SKM-1 (cell line): ENCODE data around the gene FBXO4.
"Not testable (repeated sequence)": the region's sequence is repeated elsewhere in the genome, so short reads cannot be mapped to it uniquely, and the experiment has no call there.

Source experiments
- DNase-seq: peaks from one replicate; lab custom pipeline; 2025; ENCODE audit not compliant: unreplicated experiment; lab: John Stamatoyannopoulos, UW

FBXO4 gene

DNA sequence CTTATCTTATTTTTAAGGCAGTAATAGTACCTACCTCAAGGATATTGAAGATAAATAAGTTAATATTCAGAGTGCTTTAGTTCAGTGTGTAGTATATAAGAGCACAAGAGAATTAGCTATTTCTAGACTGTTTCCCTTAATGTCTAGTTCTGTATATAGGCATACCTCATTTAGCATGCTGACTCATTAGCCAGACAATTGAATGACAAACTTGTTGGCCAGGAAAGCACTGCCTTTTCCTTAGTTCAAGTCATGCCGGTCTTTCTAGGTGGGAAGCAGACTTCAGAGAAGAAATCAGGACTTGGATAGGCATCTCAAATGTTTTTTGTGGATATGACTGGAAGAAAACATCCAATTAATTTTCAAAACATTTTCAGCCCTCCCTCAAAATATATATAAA lies 3.2 kb upstream of the FBXO4 start:
- no peak for DNase-seq

DNA sequence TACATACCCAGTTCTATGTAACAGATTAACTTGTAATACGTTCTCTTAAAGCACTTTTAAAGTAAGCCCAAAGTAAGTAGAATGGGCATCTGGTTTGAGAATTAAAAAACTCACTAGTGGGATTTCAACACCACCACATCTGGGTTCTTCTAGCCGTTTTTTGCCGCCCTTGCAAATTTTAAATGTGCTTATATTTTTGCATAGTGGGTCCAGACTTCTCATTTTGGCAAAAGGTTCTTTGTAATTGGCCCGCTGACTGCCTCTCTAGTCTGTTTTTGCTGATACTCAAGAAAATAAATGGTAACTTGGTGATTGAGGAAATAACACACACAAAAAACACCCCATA lies 582 bp upstream of the FBXO4 start:
- no peak for DNase-seq

DNA sequence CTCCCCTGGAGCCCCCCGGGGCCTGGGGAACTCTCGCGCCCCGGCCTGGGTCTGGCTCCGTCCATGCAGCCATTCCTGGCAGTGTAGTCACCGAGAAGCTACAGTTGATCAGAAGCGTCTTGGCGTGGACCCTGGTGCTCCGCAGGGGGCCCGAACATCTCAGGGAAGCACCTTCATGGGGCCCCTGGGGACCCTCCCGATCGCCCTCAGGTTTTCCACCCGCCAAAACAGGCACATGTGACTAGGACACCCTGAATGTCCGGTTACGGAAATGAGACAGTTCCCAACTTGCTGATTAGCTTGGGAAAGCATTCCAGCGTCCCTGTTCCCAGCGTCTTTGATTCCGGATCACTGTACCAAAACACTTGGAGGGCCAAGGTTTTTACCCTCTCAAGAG lies 472 bp downstream of the FBXO4 start:
- peak; percentile 2 for DNase-seq

DNA sequence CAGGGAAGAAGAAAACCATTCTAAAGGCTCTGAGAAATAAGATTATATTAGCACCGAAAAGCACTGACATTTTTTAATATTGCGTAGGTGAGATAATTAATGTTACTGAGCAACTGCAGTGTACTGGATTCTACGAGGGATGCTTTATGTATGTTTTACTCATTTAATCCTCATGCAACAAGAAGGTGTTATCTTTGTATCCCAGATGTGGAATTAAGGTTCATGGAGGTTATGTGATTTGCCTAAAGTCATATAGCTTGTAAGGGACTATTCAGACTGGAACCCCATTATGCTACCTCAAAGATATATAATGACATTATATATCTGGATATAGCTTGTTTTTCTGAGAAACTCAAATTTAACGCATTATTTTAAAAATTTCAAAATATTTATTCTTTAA lies 2.5 kb downstream of the FBXO4 start:
- DNase-seq = no peak

DNA sequence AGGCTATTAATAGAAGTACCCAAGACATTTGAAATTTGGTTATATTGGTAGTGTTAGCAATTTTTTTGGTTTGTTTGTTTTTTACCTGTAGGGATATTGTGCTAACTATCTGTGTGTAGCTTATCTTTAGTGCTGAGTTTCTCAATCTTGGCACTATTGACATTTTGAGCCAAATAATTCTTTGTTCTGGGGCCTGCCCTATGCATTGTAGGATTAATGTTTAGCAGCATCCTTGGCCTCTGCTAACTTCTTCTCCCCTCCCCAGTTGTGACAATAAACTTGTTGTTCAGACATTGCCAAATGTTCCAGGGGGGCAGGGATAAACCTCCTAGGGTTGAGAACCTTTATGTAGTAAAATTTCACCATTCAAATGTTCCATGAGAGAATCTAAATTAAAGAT lies 4.0 kb downstream of the FBXO4 start:
- DNase-seq = no peak

DNA sequence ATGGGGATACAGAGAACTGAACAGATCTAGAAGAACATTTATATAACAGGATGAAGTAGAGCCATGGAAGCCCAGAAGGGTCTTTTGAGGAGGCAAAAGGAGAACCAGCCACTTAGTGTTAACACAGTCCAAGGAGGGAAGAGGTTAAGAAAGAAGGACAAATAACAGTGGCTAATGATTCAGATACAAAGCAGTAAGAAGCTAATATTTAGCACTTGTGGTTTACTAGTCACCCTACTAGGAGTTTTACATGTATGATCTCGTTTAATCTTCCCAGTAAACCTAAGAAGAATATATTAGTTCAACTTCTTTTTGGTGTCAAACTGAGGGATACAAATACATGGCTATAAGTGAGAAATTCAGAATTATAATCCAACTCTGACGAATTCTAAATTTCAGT lies 7.7 kb downstream of the FBXO4 start:
- DNase-seq = no peak

DNA sequence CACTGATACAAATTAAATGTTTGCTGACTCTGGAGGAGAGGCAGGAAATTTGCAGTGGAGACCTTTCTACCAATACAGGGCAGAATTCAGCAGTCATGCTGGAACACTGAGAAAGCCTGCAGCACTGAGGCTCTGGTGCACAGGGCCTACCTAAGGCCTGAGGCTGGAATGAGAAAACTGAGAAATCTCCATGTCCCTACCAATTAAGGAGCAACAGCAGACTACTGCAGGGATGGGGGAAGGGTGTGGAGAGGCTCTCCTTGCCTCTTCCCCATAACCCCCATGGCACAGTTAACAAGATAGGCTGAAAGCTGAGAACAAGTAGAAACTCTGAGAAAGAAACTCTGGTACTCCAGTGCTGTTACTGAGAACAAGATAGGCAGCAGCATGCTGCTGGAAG lies 10.5 kb downstream of the FBXO4 start:
- no peak for DNase-seq

DNA sequence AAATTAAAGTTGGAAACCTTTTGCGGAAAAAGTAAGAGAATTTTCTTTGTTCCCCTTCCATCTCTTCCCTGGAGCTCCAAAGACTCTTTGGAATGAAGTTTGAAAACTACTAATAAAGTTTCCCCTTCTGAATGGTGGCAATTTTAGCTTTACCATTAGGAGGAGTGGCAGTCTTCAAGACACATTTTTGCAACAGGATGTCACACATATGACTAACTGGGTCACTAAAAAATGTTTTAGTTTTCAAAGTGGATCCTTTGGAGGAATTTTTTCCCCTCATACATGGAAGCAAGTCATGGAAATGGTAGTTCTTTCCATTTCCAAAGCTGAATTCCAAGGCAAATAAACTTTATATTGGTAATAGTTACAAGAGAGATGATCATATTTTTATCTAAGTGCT lies 15.6 kb downstream of the FBXO4 start:
- no peak for DNase-seq

DNA sequence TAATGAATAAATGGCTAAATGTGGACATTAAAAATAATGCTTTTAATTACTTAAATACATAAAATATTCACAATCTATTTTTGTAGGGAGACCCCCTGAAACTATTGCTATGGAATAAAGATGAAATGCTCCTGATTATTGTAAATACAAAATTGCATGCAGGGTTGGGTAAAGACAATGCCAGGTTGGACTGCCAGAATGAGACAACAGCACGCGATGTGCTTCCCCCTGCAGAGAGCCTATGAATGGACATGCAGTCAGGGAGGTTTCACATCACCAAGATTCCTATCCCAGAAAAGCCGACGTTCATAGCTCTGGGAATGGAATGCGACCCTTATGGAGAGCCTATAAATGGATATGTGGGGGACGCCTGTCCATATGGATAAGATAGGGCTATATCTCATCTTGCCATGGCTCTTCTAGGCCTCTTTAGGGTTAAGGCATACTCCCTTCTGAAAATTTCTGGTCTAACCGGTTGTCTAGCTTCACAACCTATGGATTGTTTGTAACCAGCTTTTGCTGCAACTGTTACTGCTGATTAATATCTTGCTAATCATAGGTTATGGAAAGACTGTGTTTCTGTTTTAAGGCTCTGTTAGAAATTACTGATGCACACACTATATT lies 20.4 kb downstream of the FBXO4 start:
- not testable (repeated sequence) for DNase-seq

DNA sequence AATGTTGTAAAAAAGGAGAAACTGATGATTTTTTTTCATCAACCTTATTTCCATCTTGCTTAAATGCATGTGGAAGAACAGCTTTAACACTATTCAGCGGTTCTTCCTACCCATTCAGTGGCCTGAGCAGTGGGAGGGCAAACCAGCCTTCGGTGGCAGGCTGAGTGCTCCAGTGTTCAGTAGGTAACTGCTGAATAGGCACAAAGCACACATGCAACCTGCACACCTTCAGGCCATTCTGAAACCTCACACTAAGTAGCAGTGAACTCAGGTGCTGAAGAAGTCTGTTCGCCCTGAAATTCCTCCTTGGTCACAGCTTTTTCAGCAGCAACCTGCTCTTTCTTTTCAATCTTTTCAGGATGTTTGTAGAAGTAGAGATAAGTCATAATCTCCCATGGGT lies 26.1 kb downstream of the FBXO4 start:
- DNase-seq = no peak

DNA sequence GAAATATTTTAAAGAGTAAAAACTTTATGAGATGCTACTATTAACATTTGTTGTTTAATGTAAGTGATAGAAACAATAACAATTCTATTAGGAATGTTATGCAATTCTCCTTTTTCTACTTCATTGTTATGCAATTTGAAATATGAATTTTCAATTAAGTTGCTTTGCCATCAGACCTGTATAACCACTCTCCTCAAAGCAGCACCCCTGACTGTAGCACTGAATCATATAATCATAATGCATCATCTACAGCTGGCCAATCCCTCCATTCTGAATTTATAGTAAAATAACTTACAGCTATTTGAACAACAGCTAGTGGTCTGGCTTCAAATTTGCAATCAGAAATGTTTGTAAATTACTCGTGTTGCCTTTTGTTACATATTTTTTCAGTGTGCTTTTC lies 29.2 kb downstream of the FBXO4 start:
- no peak for DNase-seq

DNA sequence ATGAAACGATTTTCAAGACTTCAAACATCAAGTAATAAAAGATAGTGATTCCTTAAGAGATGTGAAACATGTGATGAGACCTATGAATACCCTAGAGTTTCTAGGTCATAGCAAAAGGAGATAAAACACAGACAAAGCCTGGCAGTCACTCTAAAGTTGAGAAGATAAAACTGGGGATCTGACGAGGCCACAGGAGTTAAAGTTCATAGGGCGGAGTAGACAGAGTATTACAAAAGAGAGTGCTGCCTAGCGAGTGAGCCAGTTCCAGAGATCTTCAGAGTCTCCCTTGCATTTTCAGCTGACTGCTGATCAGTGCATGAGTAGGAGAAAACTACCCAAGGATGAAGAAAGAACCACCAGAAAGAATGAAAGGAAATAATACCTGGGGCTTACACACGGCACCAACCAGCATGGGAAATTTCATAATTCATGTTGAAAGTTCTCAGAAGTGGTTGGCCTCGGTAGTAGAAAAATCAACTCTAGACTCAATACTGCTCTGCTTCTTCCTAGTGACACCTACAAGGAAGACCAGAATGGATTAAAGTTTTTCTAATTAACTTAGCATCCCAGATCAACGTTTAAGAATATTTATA lies 30.4 kb downstream of the FBXO4 start:
- no peak for DNase-seq

DNA sequence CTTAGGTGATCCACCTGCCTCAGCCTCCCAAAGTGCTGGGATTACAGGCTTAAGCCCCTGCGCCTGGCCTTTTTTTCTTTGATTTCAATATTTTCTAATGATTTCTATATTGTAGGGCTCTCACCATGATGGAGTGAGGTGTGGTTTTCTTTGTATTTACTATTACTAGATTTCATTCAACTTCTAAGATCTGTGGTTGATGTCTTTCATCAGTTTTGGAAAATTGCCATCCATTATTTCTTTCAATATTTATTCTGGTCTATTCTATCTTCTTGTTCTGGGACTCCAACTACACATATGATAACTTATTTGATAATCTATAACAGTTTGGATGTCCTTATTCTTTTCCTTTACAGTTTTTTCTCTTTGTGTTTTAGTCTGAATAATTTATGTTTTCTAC lies 31.9 kb downstream of the FBXO4 start:
- no peak for DNase-seq

DNA sequence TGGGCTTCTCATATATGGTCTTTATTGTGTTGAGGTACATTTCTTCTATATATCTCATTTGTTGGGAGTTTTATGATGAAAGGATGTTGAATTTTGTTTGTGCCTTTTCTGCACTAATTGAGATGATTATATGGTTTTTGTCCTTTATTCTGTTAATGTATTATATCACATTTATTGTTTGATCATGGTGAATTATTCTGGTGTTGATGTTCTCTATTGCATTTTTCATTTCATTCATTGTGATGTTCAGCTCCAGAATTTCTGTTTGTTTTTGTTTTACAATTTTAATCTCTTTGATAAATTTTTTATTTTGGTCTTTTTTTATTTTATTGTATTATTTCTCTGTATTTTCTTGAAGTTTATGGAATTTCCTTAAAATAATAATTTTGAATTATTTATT lies 35.4 kb downstream of the FBXO4 start:
- DNase-seq = no peak

DNA sequence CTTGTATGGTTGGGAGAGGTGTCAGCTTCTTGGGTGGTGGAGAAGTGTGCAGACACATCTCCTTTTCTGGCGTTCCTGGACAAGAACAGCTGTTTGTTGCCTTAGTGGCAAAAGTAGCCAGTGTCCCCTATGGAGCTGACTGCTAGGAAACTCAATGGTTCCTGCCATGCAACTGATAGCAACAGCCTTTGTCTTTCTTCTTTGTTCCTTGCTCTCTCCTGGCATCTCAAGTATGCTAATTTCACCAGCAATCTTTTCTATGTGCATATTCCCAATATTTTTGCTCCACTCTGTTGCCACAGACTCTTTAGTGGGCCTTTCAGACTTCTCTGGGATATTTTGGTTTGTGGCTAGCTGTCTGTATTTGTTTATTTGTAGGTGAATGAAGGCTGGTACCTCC lies 36.7 kb downstream of the FBXO4 start:
- no peak for DNase-seq

DNA sequence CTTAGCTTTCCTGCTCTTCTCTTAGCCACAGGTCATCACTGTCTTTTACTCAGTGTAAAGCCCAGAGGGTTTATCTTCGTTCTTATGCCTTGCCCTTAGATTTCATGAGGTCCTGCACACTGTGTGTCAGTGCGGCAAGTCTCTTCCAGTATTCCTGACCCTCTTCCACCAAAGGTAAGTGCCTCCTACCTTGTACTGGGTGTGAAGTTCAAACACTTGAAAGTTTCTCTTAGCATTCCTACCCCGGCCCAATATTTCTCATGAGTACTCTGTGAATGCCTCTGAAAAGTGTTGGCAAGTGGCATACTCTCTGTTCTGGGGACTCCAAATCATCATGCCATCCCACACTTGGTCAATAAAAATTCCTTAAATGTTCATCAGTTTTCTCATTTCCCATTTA lies 37.4 kb downstream of the FBXO4 start:
- no peak for DNase-seq

DNA sequence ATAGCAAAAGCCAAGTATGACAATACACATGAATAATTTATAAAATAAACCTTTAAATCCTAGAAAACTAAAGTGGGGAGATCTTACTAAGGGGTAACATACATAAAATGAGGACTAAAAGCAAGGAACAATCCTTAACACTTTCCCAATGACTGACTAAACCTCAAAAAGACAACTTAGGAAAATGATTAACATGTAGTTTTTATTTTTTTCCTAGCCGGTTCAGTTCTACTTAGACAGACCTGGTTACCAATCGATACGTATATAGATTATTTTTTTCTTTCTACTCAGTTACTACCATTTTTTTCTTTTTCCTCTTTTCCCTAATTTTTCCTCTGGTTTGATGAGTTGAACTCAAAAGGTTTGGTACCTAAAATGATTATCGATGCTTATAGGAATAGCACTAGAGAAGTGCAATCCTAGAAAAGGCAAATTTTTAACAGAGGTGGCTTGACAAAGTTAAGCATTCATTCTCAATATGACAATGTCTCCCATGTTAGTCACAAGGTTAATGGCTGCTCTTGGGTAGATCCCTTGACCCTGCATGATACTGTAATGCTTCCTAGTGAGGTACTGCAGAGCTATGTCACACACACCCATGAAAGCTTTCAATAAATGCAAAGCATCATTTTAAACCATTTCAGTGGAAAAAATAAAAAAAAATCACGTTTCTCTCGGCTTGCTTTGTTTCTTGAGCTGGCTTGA lies 41.5 kb downstream of the FBXO4 start:
- no peak for DNase-seq

DNA sequence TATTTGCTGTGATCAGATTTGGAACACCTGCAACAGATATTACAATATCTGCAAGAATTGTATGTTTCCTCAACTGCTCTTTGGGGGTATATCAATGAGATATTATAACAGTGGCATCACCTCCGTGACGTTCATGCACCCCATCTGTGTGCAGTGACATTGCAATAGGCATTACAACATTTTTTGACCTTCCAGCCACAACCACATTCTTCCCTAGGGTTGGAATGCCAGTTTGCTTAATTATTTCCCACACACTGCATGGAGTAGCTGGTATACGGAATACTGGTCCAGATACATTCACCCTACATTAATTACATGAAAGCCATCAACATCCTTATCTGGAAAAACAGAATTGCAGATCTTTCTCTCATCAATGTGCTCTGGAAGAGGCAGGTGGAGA lies 42.3 kb downstream of the FBXO4 start:
- DNase-seq = no peak

DNA sequence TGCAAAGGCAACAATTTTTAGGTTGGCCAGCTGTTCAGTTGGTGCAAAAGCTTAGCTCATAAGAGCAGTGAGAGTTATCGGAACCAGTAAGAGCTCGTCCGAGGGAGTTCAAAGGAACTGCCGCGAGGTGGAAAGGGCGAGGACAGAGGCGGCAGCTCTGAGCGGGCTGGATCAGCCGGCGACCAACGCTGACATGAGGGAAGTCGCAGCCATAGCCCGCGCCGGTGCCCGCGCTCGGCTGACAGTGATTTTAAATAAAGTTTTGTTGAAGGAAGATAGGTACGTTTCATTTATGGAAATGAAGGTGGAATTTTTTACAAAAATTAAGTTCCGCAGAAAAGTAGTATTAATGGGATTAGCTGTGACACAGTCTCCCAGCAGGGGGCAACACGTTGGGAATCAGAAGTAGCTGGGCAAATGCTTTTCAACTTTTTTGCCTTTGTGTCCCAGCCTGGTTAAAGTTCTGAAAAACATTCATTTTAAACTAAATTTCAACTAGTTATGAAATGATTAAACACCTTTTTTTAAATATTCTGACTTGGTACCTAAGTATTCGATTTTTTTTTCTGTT lies 43.2 kb downstream of the FBXO4 start:
- no peak for DNase-seq

DNA sequence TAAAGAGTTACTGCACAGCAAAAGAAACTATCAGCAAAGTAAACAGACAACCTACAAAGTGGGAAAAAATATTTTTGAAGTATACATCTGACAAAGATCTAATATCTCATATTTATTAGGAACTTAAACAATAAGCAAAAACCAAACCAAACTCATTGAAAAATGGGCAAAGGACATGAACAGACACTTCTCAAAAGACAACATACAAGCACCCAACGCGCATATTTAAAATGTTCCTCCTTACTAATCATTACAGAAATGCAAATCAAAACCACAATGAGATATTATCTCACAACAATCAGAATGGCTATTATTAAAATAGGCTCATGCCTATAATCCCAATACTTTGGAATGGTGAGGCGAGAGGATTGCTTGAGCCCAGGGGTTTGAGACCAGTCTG lies 48.0 kb downstream of the FBXO4 start:
- no peak for DNase-seq

DNA sequence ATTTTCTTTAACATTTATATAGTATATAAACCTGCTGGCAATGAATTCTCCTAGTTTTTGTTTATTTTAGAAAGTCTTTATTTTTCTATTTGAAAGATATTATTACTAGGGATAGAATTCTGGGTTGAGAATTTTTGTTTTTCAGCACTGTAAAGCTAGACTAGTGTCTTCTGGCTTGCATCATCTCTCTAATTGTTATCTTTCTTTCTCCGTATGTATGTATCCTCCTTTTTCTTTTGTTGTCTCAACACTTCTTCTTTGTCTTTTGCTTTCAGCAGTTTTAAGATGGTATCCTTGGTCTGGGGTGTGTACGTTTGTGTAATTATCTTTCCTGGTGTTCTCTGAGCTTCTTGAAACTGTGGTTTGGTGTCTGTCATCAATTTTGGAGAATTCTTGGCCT lies 48.8 kb downstream of the FBXO4 start:
- DNase-seq = no peak

DNA sequence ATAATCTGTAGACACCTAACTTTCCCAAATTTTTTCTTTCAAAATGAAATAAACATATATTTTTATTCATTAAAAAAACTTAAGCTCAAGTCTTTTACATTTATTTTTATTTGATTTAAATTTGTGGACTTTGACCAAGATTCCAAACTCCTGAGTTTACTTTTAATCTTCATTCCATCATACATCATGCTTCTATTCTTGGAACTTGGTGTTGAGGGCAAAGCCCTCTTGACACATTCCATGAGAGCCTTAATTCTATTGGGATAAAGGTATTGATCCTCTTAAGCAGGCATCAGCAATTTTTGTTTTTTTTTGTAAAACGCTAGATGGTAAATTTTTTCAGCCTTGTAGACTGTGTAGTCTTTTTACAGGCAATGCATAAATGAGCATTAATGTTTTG lies 53.6 kb downstream of the FBXO4 start:
- no peak for DNase-seq

DNA sequence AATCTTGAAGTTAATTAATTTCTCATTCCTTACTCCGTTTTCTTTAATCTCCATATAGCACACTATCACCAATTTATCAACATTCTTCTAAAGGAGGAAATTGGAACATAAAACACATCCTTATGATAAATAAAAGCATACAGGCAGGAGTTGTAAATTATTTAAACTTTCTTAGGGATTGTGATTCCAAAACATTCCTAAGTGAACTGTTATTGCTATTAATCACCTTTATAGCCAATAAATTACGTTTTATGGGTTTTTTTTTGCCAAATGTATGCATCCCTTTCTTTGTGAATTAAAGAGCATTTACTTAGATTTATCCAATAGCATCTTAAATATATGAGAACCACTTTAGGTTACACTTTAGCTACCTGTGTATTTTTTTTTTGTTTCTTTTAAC lies 55.3 kb downstream of the FBXO4 start:
- no peak for DNase-seq
